Gastroesophageal sphincter (tissue), 3 donors: ENCODE measurements around the gene ZNF595.
"Not testable (repeated sequence)": the region's sequence is repeated elsewhere in the genome, so short reads cannot be mapped to it uniquely, and the experiment has no call there.

Experiments
- CTCF ChIP-seq, 4 experiments: fragments of 200-600 bp in 2 of 4; fragments of 450-650 bp in 2 of 4; sonication (generic) in 1 of 4; IDR thresholded peaks; one replicate each; pipeline ENCODE4 v1.5.1; 2017 to 2019; ENCODE audit warnings: antibody characterized with exemption in 4 of 4, mild to moderate bottlenecking in 2 of 4, moderate library complexity in 2 of 4
- POLR2A ChIP-seq, 2 donors: fragments of 450-650 bp; IDR thresholded peaks; one replicate each; pipeline ENCODE4 v1.6.1; 2017; ENCODE audit warnings: antibody characterized with exemption in 2 of 2, mild to moderate bottlenecking in 2 of 2, moderate library complexity in 1 of 2

- TF ChIP-seq CTCF, POLR2A (IDR thresholded peaks at IDR 0.05): not testable (repeated sequence)
Measured at GRCh38 chr4:38202-38601, 14.9 kb upstream of the ZNF595 start.
